Dendritic cell treated with granulocyte-macrophage colony-stimulating factor and Interleukin-4, amounts not matched to agents 40 ng/mL and 50 ng/mL, for 4 days (primary cell): ENCODE results near the gene PAN3.

Source experiments
- H3K27ac Mint-ChIP-seq: one replicate; pipeline ENCODE4 v1.8.0; 2022; ENCODE audit warnings: mild to moderate bottlenecking, mixed read lengths
- H3K27me3 Mint-ChIP-seq: one replicate; pipeline ENCODE4 v1.8.0; 2022; ENCODE audit warnings: mild to moderate bottlenecking, mixed read lengths
- H3K36me3 Mint-ChIP-seq: one replicate; pipeline ENCODE4 v1.8.0; 2022; ENCODE audit warnings: low read depth, mixed read lengths
- H3K4me1 Mint-ChIP-seq: one replicate; pipeline ENCODE4 v1.8.0; 2022; ENCODE audit warnings: low read depth, mixed read lengths
- H3K4me3 Mint-ChIP-seq: one replicate; pipeline ENCODE4 v1.8.0; 2022; ENCODE audit warnings: mild to moderate bottlenecking, moderate library complexity, mixed read lengths
- H3K9me3 Mint-ChIP-seq: one replicate; pipeline ENCODE4 v1.8.0; 2022; ENCODE audit warnings: mixed read lengths
- intact Hi-C: fragments of 100-400 bp; cut with micrococcal nuclease; formaldehyde crosslinking; loops from one replicate; pipeline ENCODE4 v1.15.0; 2022

PAN3 gene

GRCh38 chr13:28336193-28336657, 197.9 kb downstream of the PAN3 start:
- Mint-ChIP-seq H3K27ac (no peak overlapping the region), H3K36me3 (no peaks in the 10 kb centered on the region)

DNA sequence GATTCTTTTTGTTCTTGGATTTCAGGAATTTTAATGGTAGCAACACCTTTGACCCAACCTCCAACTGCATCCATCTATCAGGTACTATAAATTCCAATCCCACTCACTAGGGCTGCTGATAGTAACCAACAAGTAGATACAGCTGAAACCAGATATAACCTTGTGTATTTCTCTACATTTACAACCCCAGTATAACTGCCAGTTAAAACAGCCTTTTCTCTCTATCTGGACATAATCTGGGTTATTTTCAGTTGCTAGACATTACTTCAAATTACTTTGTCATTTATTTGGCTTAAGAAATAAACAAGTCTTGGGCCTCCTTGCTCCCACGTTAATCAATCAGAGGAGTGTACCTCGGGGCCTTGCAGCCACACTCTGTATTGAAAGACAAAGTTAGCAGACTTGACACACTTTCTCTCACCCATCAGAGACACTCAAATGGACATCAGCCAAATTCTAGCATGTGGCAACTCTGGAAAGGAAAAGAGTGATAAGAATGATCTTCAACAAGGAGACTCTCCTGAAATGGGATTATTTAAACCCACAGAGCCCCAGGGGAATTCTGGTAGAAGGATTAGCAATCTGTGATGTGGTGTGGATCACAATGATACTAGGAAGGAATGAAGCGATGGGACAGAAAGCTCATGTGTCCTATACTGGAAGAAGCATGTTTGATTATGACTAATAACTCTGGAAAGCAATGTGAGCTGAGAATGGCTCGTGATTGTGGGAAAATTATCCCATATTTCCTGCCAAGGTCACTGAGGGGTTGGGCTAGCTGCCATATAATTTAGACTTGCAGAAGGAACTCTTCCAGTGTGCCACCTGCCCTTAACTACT, 199.0 kb downstream of the PAN3 start:
- Mint-ChIP-seq H3K9me3 (no peaks in the 10 kb centered on the region), H3K27ac (no peak overlapping the region)

More at GRCh38 chr13:28336193-28336657, 197.9 kb downstream of the PAN3 start:
- Mint-ChIP-seq H3K4me1 (no peaks in the 10 kb centered on the region), H3K4me3 (no peak overlapping the region), H3K9me3 (no peaks in the 10 kb centered on the region), H3K27me3 (peaks cover 81% of the 10 kb centered on the region)
- intact Hi-C loops = no loop called here

DNA sequence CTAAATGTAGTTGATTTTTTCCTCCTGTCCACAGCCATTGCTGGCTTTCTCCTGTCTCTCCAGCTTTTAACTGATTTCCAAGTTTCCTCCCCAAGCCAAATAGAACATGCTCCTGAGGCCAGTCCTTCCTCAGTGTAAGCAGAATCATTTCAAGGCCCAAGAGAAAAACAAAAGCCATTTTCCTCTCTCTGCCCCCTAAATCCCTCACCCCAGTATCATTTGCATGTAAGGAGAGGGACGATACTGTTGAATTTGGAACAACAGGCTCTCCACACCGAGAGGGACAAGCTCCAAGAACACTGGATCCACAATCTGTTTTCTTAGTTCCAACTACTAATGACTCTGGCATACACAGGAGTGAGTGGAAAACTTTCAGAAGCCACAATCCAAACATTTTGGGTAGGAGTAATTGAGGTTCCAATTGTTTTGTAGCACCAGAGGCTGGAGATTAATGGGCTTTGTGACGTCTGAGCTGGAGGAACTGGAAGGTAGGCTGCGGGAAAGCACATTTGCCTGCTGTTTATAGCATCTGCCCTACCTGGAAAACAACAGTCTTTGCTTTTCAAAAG, 199.7 kb downstream of the PAN3 start:
- H3K9me3 Mint-ChIP-seq = no peaks in the 10 kb centered on the region
- H3K27ac Mint-ChIP-seq = no peak overlapping the region
- no peak overlapping the region for H3K4me3 Mint-ChIP-seq
- H3K27me3 Mint-ChIP-seq = peaks cover 79% of the 10 kb centered on the region
- H3K36me3 Mint-ChIP-seq = no peaks in the 10 kb centered on the region
- intact Hi-C loops = no loop called here
- no peaks in the 10 kb centered on the region for H3K4me1 Mint-ChIP-seq

More for the DNA sequence above, 199.0 kb downstream of the PAN3 start:
- H3K4me1 Mint-ChIP-seq = no peaks in the 10 kb centered on the region
- peaks cover 79% of the 10 kb centered on the region for H3K27me3 Mint-ChIP-seq
- no peaks in the 10 kb centered on the region for H3K36me3 Mint-ChIP-seq
- intact Hi-C loops = no loop called here
- no peak overlapping the region for H3K4me3 Mint-ChIP-seq

GRCh38 chr13:28338742-28339141, 200.4 kb downstream of the PAN3 start:
- H3K4me3 Mint-ChIP-seq = no peak overlapping the region
- no peaks in the 10 kb centered on the region for H3K9me3 Mint-ChIP-seq
- H3K36me3 Mint-ChIP-seq = no peaks in the 10 kb centered on the region
- no peak overlapping the region for H3K27ac Mint-ChIP-seq
- peaks cover 80% of the 10 kb centered on the region for H3K27me3 Mint-ChIP-seq
- no peaks in the 10 kb centered on the region for H3K4me1 Mint-ChIP-seq
- intact Hi-C loops = no loop called here

DNA sequence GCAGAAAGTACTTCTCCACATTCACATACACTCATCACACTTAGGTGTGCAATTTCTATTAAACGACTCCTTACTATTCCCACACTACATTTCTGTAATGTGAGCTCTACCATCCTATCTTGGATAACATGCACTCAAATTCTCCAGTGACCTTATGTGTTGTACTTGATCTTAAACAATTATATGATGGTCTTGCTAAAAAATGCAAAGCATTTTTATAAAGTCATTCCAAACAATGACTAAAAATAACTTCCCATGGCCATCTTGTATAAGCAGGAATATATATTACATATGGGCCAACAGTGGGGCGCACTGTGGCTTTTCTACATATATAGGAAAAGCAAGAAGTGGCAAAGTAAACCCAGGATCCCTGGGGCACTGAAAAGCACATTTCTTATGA, 201.1 kb downstream of the PAN3 start:
- Mint-ChIP-seq H3K4me3 (no peak overlapping the region), H3K36me3 (no peaks in the 10 kb centered on the region), H3K27ac (no peak overlapping the region), H3K9me3 (no peaks in the 10 kb centered on the region), H3K27me3 (peaks cover 80% of the 10 kb centered on the region), H3K4me1 (no peaks in the 10 kb centered on the region)
- intact Hi-C loops = no loop called here

GRCh38 chr13:28340272-28340793, 202.0 kb downstream of the PAN3 start:
- Mint-ChIP-seq H3K27me3 (peaks cover 79% of the 10 kb centered on the region), H3K36me3 (no peaks in the 10 kb centered on the region), H3K4me3 (no peak overlapping the region), H3K9me3 (no peaks in the 10 kb centered on the region), H3K4me1 (no peaks in the 10 kb centered on the region), H3K27ac (no peak overlapping the region)
- intact Hi-C loops = no loop called here

DNA sequence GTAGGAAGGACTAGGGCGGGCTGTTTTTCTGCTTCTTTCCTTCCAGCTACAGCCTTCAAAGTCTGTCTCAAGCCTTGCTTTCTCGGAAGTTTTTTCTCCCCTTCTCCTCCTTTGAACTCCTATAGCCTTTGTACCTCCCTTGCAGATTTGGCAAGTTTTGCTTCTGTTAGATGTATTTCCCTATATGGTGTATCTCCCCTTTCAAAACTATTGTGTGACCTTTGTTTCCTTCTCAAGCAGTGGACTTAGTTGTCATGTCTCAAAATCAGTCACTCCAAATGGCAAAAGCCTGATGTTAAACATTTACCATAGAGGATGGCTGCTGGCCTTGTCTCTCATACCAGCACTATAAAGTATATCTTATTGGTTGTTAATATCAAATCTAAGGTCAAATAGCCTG, 203.9 kb downstream of the PAN3 start:
- H3K27me3 Mint-ChIP-seq = peaks cover 83% of the 10 kb centered on the region
- H3K4me3 Mint-ChIP-seq = no peak overlapping the region
- H3K36me3 Mint-ChIP-seq = no peaks in the 10 kb centered on the region
- intact Hi-C loops = no loop called here
- H3K27ac Mint-ChIP-seq = no peak overlapping the region
- no peaks in the 10 kb centered on the region for H3K4me1 Mint-ChIP-seq
- no peaks in the 10 kb centered on the region for H3K9me3 Mint-ChIP-seq

DNA sequence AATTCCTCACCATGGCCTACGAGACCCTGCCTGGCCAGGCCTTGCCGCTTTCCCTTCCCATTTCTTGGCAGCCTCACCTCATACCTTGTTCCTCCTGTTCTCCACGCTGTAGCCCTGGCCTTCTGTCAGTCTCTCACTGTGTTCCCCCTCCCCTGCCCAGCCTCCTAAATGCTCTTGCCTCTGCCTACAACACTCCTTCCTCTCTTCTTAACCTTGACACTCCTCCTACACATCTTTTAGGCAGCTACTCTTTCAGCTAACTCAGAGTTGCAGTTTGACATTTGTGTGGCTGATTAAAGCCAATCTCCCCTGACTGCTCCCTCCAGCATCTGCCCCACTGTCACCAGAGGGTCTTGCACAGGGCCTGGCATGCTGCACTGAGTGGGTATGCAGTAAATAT, 205.8 kb downstream of the PAN3 start:
- no peak overlapping the region for H3K27ac Mint-ChIP-seq
- H3K4me1 Mint-ChIP-seq = peaks cover 8% of the 10 kb centered on the region
- H3K27me3 Mint-ChIP-seq = peaks cover 82% of the 10 kb centered on the region
- intact Hi-C loops = no loop called here
- H3K9me3 Mint-ChIP-seq = no peaks in the 10 kb centered on the region
- no peaks in the 10 kb centered on the region for H3K36me3 Mint-ChIP-seq
- no peak overlapping the region for H3K4me3 Mint-ChIP-seq
